Endothelial cell of umbilical vein (primary cell): ENCODE data around the gene ALOXE3. TPM values are rescaled to one million over a fixed set of nuclear protein-coding genes. Genes with fewer than 3 reads are reported as not detected.

Experiments
- BruUV-seq: library from RNA; stranded (reverse); fragments of 400-500 nt; replicated peaks from 2 replicates; lab custom pipeline; 2021; lab: Mats Ljungman, UMichigan
- CTCF ChIA-PET: fragments of 300-600, 350-600 bp; sonication (Branson Sonifier 250); formaldehyde crosslinking; loops from one replicate; lab custom pipeline; 2021; ENCODE audit warnings: antibody characterized with exemption, inconsistent platforms; lab: Charles Lee
- POLR2A ChIA-PET: fragments of 300-600, 350-600 bp; sonication (Branson Sonifier 250); formaldehyde crosslinking; loops from one replicate; lab custom pipeline; 2021; ENCODE audit warnings: antibody characterized with exemption, inconsistent platforms; lab: Charles Lee
- DNase-seq: peaks from one replicate; pipeline ENCODE4 v3.0.0-alpha.2; 2011; ENCODE audit warnings: low read depth, low spot score
- FAIRE-seq: peaks from 2 replicates; lab custom pipeline; 2011; peaks lifted over from hg19 to GRCh38; lab: Jason Lieb, UNC
- H2AFZ ChIP-seq: 2 replicates; pipeline ENCODE4 v1.6.0; 2012; ENCODE audit warnings: low read depth, low read length, control low read depth, inconsistent platforms
- H3K27ac ChIP-seq: 2 replicates; pipeline ENCODE4 v1.5.1; 2011; ENCODE audit warnings: low read depth, mild to moderate bottlenecking, control low read depth, low read length, moderate library complexity; ENCODE audit not compliant: insufficient read depth
- H3K27me3 ChIP-seq, 2 experiments: 2 replicates each; pipeline versions ENCODE4 v1.6.0 to v1.6.1; 2011; ENCODE audit warnings: low read length in 2 of 2, mixed read lengths in 1 of 2; ENCODE audit not compliant: control insufficient read depth in 2 of 2, insufficient read depth in 2 of 2
- H3K36me3 ChIP-seq, 2 experiments: 2 replicates in 1 of 2; 3 replicates in 1 of 2; pipeline ENCODE4 v1.5.1; 2011; ENCODE audit warnings: low read length in 2 of 2, mild to moderate bottlenecking in 1 of 2, moderate library complexity in 1 of 2; ENCODE audit not compliant: control insufficient read depth in 2 of 2, insufficient read depth in 2 of 2; ENCODE audit errors: extremely low read depth in 1 of 2
- H3K4me1 ChIP-seq: 3 replicates; pipeline ENCODE4 v1.5.1; 2011; ENCODE audit warnings: mild to moderate bottlenecking, low read length; ENCODE audit not compliant: control insufficient read depth, insufficient read depth; ENCODE audit errors: extremely low read depth
- H3K4me2 ChIP-seq: 2 replicates; pipeline ENCODE4 v1.6.1; 2011; ENCODE audit warnings: low read length, control low read depth, mixed read lengths; ENCODE audit not compliant: insufficient read depth
- H3K4me3 ChIP-seq, 3 experiments: fragments of 200-600 bp in 1 of 3; sonication (generic), shearing (Covaris generic) in 1 of 3; replicated peaks in 1 of 3; 2 replicates each; pipeline ENCODE4 v1.5.1; 2011 to 2016; ENCODE audit warnings: control low read depth in 3 of 3, low read length in 3 of 3, mild to moderate bottlenecking in 2 of 3, inconsistent platforms in 1 of 3, low read depth in 1 of 3, moderate library complexity in 1 of 3; ENCODE audit not compliant: insufficient read depth in 1 of 3
- H3K79me2 ChIP-seq: 2 replicates; pipeline ENCODE4 v1.6.0; 2012; ENCODE audit warnings: low read length, inconsistent platforms; ENCODE audit not compliant: control insufficient read depth, insufficient read depth
- H3K9ac ChIP-seq: replicated peaks from 2 replicates; pipeline ENCODE3; 2011; ENCODE audit warnings: low read length, control low read depth; ENCODE audit not compliant: insufficient read depth; ENCODE audit errors: extremely low read depth
- H3K9me1 ChIP-seq: replicated peaks from 3 replicates; pipeline ENCODE4 v1.6.0; 2011; ENCODE audit warnings: mild to moderate bottlenecking, low read length; ENCODE audit not compliant: control insufficient read depth, insufficient read depth; ENCODE audit errors: extremely low read depth
- H3K9me3 ChIP-seq: replicated peaks from 2 replicates; pipeline ENCODE4 v1.5.1; 2012; ENCODE audit warnings: low read length, inconsistent platforms; ENCODE audit not compliant: control insufficient read depth, insufficient read depth
- H4K20me1 ChIP-seq: replicated peaks from 2 replicates; pipeline ENCODE3; 2011; ENCODE audit warnings: mild to moderate bottlenecking, low read length; ENCODE audit not compliant: control insufficient read depth, insufficient read depth; ENCODE audit errors: extremely low read depth
- EZH2 ChIP-seq: IDR thresholded peaks from 2 replicates; pipeline ENCODE4 v1.6.1; 2012; ENCODE audit warnings: borderline replicate concordance, low read depth, mild to moderate bottlenecking, moderate library complexity, low read length, inconsistent platforms; ENCODE audit not compliant: severe bottlenecking
- FOS ChIP-seq: IDR thresholded peaks from 2 replicates; pipeline ENCODE4 v1.6.1; 2011; ENCODE audit warnings: mild to moderate bottlenecking, low read length, moderate library complexity, borderline replicate concordance; ENCODE audit not compliant: insufficient read depth
- JUN ChIP-seq: IDR thresholded peaks from 2 replicates; pipeline ENCODE4 v1.6.1; 2011; ENCODE audit warnings: borderline replicate concordance, low read depth; ENCODE audit not compliant: insufficient read length, insufficient read depth
- POLR2A ChIP-seq: IDR thresholded peaks from 2 replicates; pipeline ENCODE4 v1.6.1; 2012; ENCODE audit warnings: low read depth, mild to moderate bottlenecking, control low read depth, low read length
- dilution Hi-C: fragments of 300-500 bp; cut with MboI; formaldehyde crosslinking; loops from one replicate; pipeline ENCODE4 v1.15.0; 2019; ENCODE audit warnings: low sequenced_read_pairs; ENCODE audit not compliant: extremely low pct_ligation_motif_present
- intact Hi-C: fragments of 100-400 bp; cut with micrococcal nuclease; formaldehyde crosslinking; loops from one replicate; pipeline ENCODE4 v1.10.0; 2022
- polyA plus RNA-seq, 4 experiments: library from polyadenylated mRNA; depleted of rRNA in 3 of 4; stranded (reverse) in 3 of 4; unstranded in 1 of 4; fragments of >200 nt; gene quantifications; 2 replicates each; pipeline versions ENCODE4 v1.2.1 to v1.2.3, GENCODE V29; 2011 to 2012; ENCODE audit warnings: missing spikeins in 1 of 4
- total RNA-seq: library from RNA; stranded (reverse); gene quantifications from 2 replicates; pipeline ENCODE4 v1.2.3, GENCODE V29; 2021
- TF ChIP-seq, protein P1 (sequence below), 2 donors: IDR thresholded peaks; 1 replicate in 1 of 2; 2 replicates in 1 of 2; pipeline ENCODE4 v1.5.1; 2011; ENCODE audit warnings: low read length in 2 of 2, mild to moderate bottlenecking in 2 of 2, moderate library complexity in 2 of 2, control low read depth in 1 of 2, inconsistent platforms in 1 of 2, low read depth in 1 of 2; ENCODE audit not compliant: insufficient read depth in 1 of 2; ENCODE audit errors: extremely low read depth in 1 of 2

ALOXE3 gene
- total and polyA plus RNA-seq, 2 donors (not counting 3 experiments of a cell fraction or from before 2014, with no cell fraction given), result 0.01 TPM; not detected in 1

DNA sequence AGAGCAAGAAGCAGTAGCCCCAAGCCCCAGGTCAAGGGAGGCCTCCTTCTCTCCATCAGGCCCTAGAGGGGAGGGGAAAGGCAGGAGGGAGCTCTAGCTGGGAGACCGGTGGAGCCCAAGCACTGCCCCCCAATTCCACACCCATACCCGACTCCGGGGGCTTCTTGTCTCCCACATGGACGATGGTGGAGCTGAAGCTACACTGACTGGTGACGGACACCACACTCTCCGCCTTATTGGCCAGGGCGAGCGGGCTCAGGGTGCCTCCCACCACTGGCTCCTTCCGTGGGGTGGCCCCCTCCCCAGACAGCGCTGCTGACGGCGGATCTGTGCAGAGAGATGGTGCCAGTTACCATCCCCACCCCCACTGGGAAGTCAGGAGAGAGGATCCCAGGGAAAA lies 27.5 kb upstream of the ALOXE3 start:
- Histone ChIP-seq H3K4me3 (no peak overlapping the region), H3K36me3 (peaks cover 2 to 77% of the 10 kb centered on the region in 2 experiments), H3K4me1 (peaks cover 3% of the 10 kb centered on the region), H3K9me3 (no peaks in the 10 kb centered on the region), H3K79me2 (peaks cover 5% of the 10 kb centered on the region), H3K4me2 (no peak overlapping the region), H3K9ac (no peak overlapping the region), H3K9me1 (no peaks in the 10 kb centered on the region), H2AFZ (no peak overlapping the region), H3K27ac (no peak overlapping the region), H4K20me1 (no peaks in the 10 kb centered on the region), H3K27me3 (no peaks in the 10 kb centered on the region)
- intact Hi-C loops, result no loop called here
- no peak for TF ChIP-seq FOS
- no peak for TF ChIP-seq EZH2
- no peak for TF ChIP-seq POLR2A
- ChIA-PET CTCF (interaction anchor here (0.9 kb wide), 1 partner anchor 22 kb away, joined by 3 read pairs; the partner anchor contains the start of gene HES7), POLR2A (no interaction called here)
- dilution Hi-C loops, result no loop called here
- DNase-seq (no peak), FAIRE-seq (no peak)
- no TSS peak for BruUV-seq

DNA sequence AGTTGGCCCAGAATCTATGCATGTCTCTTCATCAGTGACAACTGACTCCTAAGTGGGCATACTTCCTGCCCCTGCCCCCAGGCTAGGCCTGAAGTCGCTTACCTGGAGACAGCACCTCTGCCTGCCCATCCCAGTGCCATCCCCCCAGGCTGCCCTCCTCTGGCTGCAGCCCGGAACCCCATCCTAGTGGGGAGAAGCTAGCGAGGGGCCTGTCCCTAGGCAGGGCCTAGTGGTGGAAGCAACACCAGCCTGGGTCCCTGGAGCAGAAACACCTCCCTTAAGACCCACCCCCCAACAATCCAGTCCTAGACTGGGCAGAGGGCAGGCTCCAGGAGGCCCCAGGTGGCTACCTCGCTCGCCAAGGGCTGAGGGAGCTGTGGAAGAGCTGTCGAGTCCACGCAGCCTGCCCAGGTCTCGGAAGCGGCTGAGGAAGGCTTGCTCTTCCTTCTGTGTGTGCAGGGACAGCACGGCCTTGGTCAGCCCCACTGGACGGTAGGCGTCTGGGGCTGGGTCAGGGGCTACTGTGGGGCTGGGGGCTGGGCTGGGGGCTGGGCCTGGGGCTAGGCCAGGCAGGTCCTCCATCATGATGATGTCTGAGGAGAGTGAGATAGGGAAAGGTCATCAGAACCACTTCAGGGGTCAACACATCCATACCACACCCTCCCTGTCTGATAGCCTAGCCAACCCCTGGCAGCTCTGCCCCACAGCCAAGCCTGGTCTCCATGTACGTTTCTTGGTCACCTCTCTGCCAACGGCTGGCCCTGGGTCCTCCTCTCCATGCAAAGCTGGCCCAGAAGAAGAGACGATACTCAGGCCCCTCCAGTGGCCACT lies 26.3 kb upstream of the ALOXE3 start:
- ChIA-PET CTCF (interaction anchor here (0.9 kb wide), 1 partner anchor 20 kb away, joined by 3 read pairs; the partner anchor contains the start of gene HES7), POLR2A (interaction anchor here (1.2 kb wide), 1 partner anchor 8 kb away, joined by 4 read pairs; the partner anchor contains the start of gene PER1)
- dilution Hi-C loops, result no loop called here
- H3K4me2 ChIP-seq, result no peak overlapping the region
- no peaks in the 10 kb centered on the region for H3K9me3 ChIP-seq
- H4K20me1 ChIP-seq, result no peaks in the 10 kb centered on the region
- no peaks in the 10 kb centered on the region for H3K79me2 ChIP-seq
- peaks cover under 1% of the 10 kb centered on the region for H3K4me1 ChIP-seq
- H3K27ac ChIP-seq, result no peak overlapping the region
- no peaks in the 10 kb centered on the region for H3K9me1 ChIP-seq
- no peak overlapping the region for H2AFZ ChIP-seq
- H3K27me3 ChIP-seq, result no peaks in the 10 kb centered on the region
- intact Hi-C loops, result no loop called here
- DNase-seq (no peak), FAIRE-seq (no peak)
- H3K36me3 ChIP-seq, result peaks cover 2 to 73% of the 10 kb centered on the region in 2 experiments
- BruUV-seq, result no TSS peak
- no peak overlapping the region for H3K9ac ChIP-seq
- no peak overlapping the region for H3K4me3 ChIP-seq
- TF ChIP-seq, protein P1, sequence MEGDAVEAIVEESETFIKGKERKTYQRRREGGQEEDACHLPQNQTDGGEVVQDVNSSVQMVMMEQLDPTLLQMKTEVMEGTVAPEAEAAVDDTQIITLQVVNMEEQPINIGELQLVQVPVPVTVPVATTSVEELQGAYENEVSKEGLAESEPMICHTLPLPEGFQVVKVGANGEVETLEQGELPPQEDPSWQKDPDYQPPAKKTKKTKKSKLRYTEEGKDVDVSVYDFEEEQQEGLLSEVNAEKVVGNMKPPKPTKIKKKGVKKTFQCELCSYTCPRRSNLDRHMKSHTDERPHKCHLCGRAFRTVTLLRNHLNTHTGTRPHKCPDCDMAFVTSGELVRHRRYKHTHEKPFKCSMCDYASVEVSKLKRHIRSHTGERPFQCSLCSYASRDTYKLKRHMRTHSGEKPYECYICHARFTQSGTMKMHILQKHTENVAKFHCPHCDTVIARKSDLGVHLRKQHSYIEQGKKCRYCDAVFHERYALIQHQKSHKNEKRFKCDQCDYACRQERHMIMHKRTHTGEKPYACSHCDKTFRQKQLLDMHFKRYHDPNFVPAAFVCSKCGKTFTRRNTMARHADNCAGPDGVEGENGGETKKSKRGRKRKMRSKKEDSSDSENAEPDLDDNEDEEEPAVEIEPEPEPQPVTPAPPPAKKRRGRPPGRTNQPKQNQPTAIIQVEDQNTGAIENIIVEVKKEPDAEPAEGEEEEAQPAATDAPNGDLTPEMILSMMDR (IDR thresholded peaks at IDR 0.05; ENCODE audit: extremely low read depth in 1 of 2, insufficient read depth in 1 of 2, low read depth in 1 of 2, low read length in 2 of 2), result no peak
- TF ChIP-seq JUN, result no peak
